Endothelial cell of umbilical vein (primary cell): ENCODE measurements around the gene EPN3. TPM values are rescaled to one million over a fixed set of nuclear protein-coding genes. Genes with fewer than 3 reads are reported as not detected.

ENCODE experiments used
- BruUV-seq: library from RNA; stranded (reverse); fragments of 400-500 nt; replicated peaks from 2 replicates; lab custom pipeline; 2021; lab: Mats Ljungman, UMichigan
- CTCF ChIA-PET: fragments of 300-600, 350-600 bp; sonication (Branson Sonifier 250); formaldehyde crosslinking; loops from one replicate; lab custom pipeline; 2021; ENCODE audit warnings: antibody characterized with exemption, inconsistent platforms; lab: Charles Lee
- POLR2A ChIA-PET: fragments of 300-600, 350-600 bp; sonication (Branson Sonifier 250); formaldehyde crosslinking; loops from one replicate; lab custom pipeline; 2021; ENCODE audit warnings: antibody characterized with exemption, inconsistent platforms; lab: Charles Lee
- DNase-seq: peaks from one replicate; pipeline ENCODE4 v3.0.0-alpha.2; 2011; ENCODE audit warnings: low read depth, low spot score
- FAIRE-seq: peaks from 2 replicates; lab custom pipeline; 2011; peaks lifted over from hg19 to GRCh38; lab: Jason Lieb, UNC
- H2AFZ ChIP-seq: 2 replicates; pipeline ENCODE4 v1.6.0; 2012; ENCODE audit warnings: low read depth, low read length, control low read depth, inconsistent platforms
- H3K27ac ChIP-seq: 2 replicates; pipeline ENCODE4 v1.5.1; 2011; ENCODE audit warnings: low read depth, mild to moderate bottlenecking, control low read depth, low read length, moderate library complexity; ENCODE audit not compliant: insufficient read depth
- H3K27me3 ChIP-seq, 2 experiments: 2 replicates each; pipeline versions ENCODE4 v1.6.0 to v1.6.1; 2011; ENCODE audit warnings: low read length in 2 of 2, mixed read lengths in 1 of 2; ENCODE audit not compliant: control insufficient read depth in 2 of 2, insufficient read depth in 2 of 2
- H3K36me3 ChIP-seq, 2 experiments: 2 replicates in 1 of 2; 3 replicates in 1 of 2; pipeline ENCODE4 v1.5.1; 2011; ENCODE audit warnings: low read length in 2 of 2, mild to moderate bottlenecking in 1 of 2, moderate library complexity in 1 of 2; ENCODE audit not compliant: control insufficient read depth in 2 of 2, insufficient read depth in 2 of 2; ENCODE audit errors: extremely low read depth in 1 of 2
- H3K4me1 ChIP-seq: 3 replicates; pipeline ENCODE4 v1.5.1; 2011; ENCODE audit warnings: mild to moderate bottlenecking, low read length; ENCODE audit not compliant: control insufficient read depth, insufficient read depth; ENCODE audit errors: extremely low read depth
- H3K4me2 ChIP-seq: 2 replicates; pipeline ENCODE4 v1.6.1; 2011; ENCODE audit warnings: low read length, control low read depth, mixed read lengths; ENCODE audit not compliant: insufficient read depth
- H3K4me3 ChIP-seq, 3 experiments: fragments of 200-600 bp in 1 of 3; sonication (generic), shearing (Covaris generic) in 1 of 3; replicated peaks in 1 of 3; 2 replicates each; pipeline ENCODE4 v1.5.1; 2011 to 2016; ENCODE audit warnings: control low read depth in 3 of 3, low read length in 3 of 3, mild to moderate bottlenecking in 2 of 3, inconsistent platforms in 1 of 3, low read depth in 1 of 3, moderate library complexity in 1 of 3; ENCODE audit not compliant: insufficient read depth in 1 of 3
- H3K79me2 ChIP-seq: 2 replicates; pipeline ENCODE4 v1.6.0; 2012; ENCODE audit warnings: low read length, inconsistent platforms; ENCODE audit not compliant: control insufficient read depth, insufficient read depth
- H3K9ac ChIP-seq: replicated peaks from 2 replicates; pipeline ENCODE3; 2011; ENCODE audit warnings: low read length, control low read depth; ENCODE audit not compliant: insufficient read depth; ENCODE audit errors: extremely low read depth
- H3K9me1 ChIP-seq: replicated peaks from 3 replicates; pipeline ENCODE4 v1.6.0; 2011; ENCODE audit warnings: mild to moderate bottlenecking, low read length; ENCODE audit not compliant: control insufficient read depth, insufficient read depth; ENCODE audit errors: extremely low read depth
- H3K9me3 ChIP-seq: replicated peaks from 2 replicates; pipeline ENCODE4 v1.5.1; 2012; ENCODE audit warnings: low read length, inconsistent platforms; ENCODE audit not compliant: control insufficient read depth, insufficient read depth
- H4K20me1 ChIP-seq: replicated peaks from 2 replicates; pipeline ENCODE3; 2011; ENCODE audit warnings: mild to moderate bottlenecking, low read length; ENCODE audit not compliant: control insufficient read depth, insufficient read depth; ENCODE audit errors: extremely low read depth
- CTCF ChIP-seq, 2 donors: IDR thresholded peaks; 1 replicate in 1 of 2; 2 replicates in 1 of 2; pipeline ENCODE4 v1.5.1; 2011; ENCODE audit warnings: low read length in 2 of 2, mild to moderate bottlenecking in 2 of 2, moderate library complexity in 2 of 2, control low read depth in 1 of 2, inconsistent platforms in 1 of 2, low read depth in 1 of 2; ENCODE audit not compliant: insufficient read depth in 1 of 2; ENCODE audit errors: extremely low read depth in 1 of 2
- EZH2 ChIP-seq: IDR thresholded peaks from 2 replicates; pipeline ENCODE4 v1.6.1; 2012; ENCODE audit warnings: borderline replicate concordance, low read depth, mild to moderate bottlenecking, moderate library complexity, low read length, inconsistent platforms; ENCODE audit not compliant: severe bottlenecking
- FOS ChIP-seq: IDR thresholded peaks from 2 replicates; pipeline ENCODE4 v1.6.1; 2011; ENCODE audit warnings: mild to moderate bottlenecking, low read length, moderate library complexity, borderline replicate concordance; ENCODE audit not compliant: insufficient read depth
- GATA2 ChIP-seq: IDR thresholded peaks from 2 replicates; pipeline ENCODE4 v1.7.0; 2011; ENCODE audit warnings: low read depth, mild to moderate bottlenecking, moderate library complexity, mixed read lengths, low read length; ENCODE audit not compliant: insufficient read length, insufficient read depth
- JUN ChIP-seq: IDR thresholded peaks from 2 replicates; pipeline ENCODE4 v1.6.1; 2011; ENCODE audit warnings: borderline replicate concordance, low read depth; ENCODE audit not compliant: insufficient read length, insufficient read depth
- MAX ChIP-seq: IDR thresholded peaks from 2 replicates; pipeline ENCODE4 v1.6.1; 2011; ENCODE audit not compliant: insufficient read depth, insufficient read length
- MYC ChIP-seq: IDR thresholded peaks from one replicate; pipeline ENCODE4 v1.6.1; 2011; ENCODE audit warnings: mild to moderate bottlenecking, low read depth, low read length
- POLR2A ChIP-seq: IDR thresholded peaks from 2 replicates; pipeline ENCODE4 v1.6.1; 2012; ENCODE audit warnings: low read depth, mild to moderate bottlenecking, control low read depth, low read length
- POLR2AphosphoS5 ChIP-seq: IDR thresholded peaks from 2 replicates; pipeline ENCODE4 v1.6.1; 2012; ENCODE audit warnings: low read depth, mild to moderate bottlenecking, control low read depth, low read length, moderate library complexity; ENCODE audit not compliant: insufficient read depth
- dilution Hi-C: fragments of 300-500 bp; cut with MboI; formaldehyde crosslinking; loops from one replicate; pipeline ENCODE4 v1.15.0; 2019; ENCODE audit warnings: low sequenced_read_pairs; ENCODE audit not compliant: extremely low pct_ligation_motif_present
- intact Hi-C: fragments of 100-400 bp; cut with micrococcal nuclease; formaldehyde crosslinking; loops from one replicate; pipeline ENCODE4 v1.10.0; 2022
- polyA plus RNA-seq, 4 experiments: library from polyadenylated mRNA; depleted of rRNA in 3 of 4; stranded (reverse) in 3 of 4; unstranded in 1 of 4; fragments of >200 nt; gene quantifications; 2 replicates each; pipeline versions ENCODE4 v1.2.1 to v1.2.3, GENCODE V29; 2011 to 2012; ENCODE audit warnings: missing spikeins in 1 of 4
- total RNA-seq: library from RNA; stranded (reverse); gene quantifications from 2 replicates; pipeline ENCODE4 v1.2.3, GENCODE V29; 2021

The EPN3 gene
- total and polyA plus RNA-seq, 2 donors (not counting 3 experiments of a cell fraction or from before 2014, with no cell fraction given) = not detected

- H3K9ac ChIP-seq = no peak overlapping the region
- H3K36me3 ChIP-seq = peaks cover 0 to 2% of the 10 kb centered on the region in 2 experiments
- intact Hi-C loops (loop anchor here (5.0 to 10.0 kb wide), 2 partner anchors 407 to 605 kb away; partner anchors contain the start of gene NME1), dilution Hi-C loops (no loop called here)
- H3K27me3 ChIP-seq = no peaks in the 10 kb centered on the region
- H4K20me1 ChIP-seq = no peaks in the 10 kb centered on the region
- FAIRE-seq (no peak), DNase-seq (no peak)
- TF ChIP-seq MAX (no peak), CTCF (IDR thresholded peaks at IDR 0.05; ENCODE audit: extremely low read depth in 1 of 2, insufficient read depth in 1 of 2, low read depth in 1 of 2, low read length in 2 of 2) (no peak), POLR2AphosphoS5 (no peak), POLR2A (no peak), MYC (no peak), EZH2 (no peak), JUN (no peak), FOS (no peak), GATA2 (no peak)
- CTCF ChIA-PET = interaction anchor here (0.8 to 8.4 kb wide), 18 partner anchors 10 to 289 kb away, joined by 3 to 398 read pairs (median 12); partner anchors contain the start of gene CACNA1G
- no peak overlapping the region for H3K4me2 ChIP-seq
- no peak overlapping the region for H3K27ac ChIP-seq
- no TSS peak for BruUV-seq
- peaks cover 7% of the 10 kb centered on the region for H3K4me1 ChIP-seq
- no peaks in the 10 kb centered on the region for H3K9me3 ChIP-seq
- H2AFZ ChIP-seq = no peak overlapping the region
- H3K79me2 ChIP-seq = no peaks in the 10 kb centered on the region
- no peaks in the 10 kb centered on the region for H3K9me1 ChIP-seq
- POLR2A ChIA-PET = interaction anchor here (1.3 kb wide), 1 partner anchor 10 kb away, joined by 3 read pairs; the partner anchor contains the start of gene CACNA1G
- no peak overlapping the region for H3K4me3 ChIP-seq
Measured at GRCh38 chr17:50549969-50550368, 17.4 kb downstream of the EPN3 start.
